Measurements from ENCODE around the gene ANTXR2.

The ANTXR2 gene

DNA sequence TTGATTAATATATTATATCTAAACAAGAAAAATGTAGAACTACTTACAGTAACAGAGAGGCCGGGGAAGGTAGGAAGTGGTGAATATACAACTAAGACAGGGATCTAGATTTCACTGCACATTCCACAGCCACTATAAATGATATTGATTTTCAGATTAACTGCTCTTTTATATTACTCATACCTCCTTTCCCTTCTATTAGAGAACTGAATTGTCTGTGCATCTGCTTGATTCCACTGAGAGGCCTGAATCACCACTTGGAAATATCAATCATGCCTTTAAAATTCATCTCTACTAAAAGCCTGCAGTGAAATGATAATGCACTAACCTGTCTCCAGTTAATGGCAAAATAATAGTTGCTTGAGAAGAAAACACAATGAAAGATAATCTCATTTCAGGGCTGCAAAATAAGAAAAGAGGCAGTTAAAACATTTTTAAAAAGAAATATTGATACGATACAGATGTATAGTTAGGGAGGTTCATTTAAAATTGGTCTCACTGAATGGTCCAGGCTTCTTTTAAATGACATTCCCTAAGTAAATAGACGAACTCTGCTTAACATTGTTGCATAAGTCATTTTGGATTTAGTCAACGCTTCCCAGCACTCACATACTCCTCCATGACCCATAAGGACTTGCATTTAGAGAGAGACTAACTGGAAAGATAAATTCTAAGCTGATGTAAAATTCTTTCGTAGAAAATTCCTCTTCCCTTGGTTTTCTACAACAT, 3.8 kb downstream of the ANTXR2 start:
- no peak overlapping the region for H3K4me3 ChIP-seq (replicated peaks; ENCODE audit: insufficient read depth, low read length)
- no peak for DNase-seq (ENCODE audit: low read depth in 1 of 2, low spot score in 1 of 2)
- no peak overlapping the region for H3K27ac ChIP-seq (replicated peaks)
- H3K27me3 ChIP-seq (ENCODE audit: insufficient read depth, poor library complexity, severe bottlenecking) = no peaks in the 10 kb centered on the region
- TF ChIP-seq GABPA (IDR thresholded peaks at IDR 0.05; ENCODE audit: low read depth) (no peak), POLR2AphosphoS5 (IDR thresholded peaks at IDR 0.05; ENCODE audit: low read depth) (no peak), SPI1 (IDR thresholded peaks at IDR 0.05; ENCODE audit: borderline replicate concordance, low read depth) (no peak)
- TF ChIP-seq, protein P1, sequence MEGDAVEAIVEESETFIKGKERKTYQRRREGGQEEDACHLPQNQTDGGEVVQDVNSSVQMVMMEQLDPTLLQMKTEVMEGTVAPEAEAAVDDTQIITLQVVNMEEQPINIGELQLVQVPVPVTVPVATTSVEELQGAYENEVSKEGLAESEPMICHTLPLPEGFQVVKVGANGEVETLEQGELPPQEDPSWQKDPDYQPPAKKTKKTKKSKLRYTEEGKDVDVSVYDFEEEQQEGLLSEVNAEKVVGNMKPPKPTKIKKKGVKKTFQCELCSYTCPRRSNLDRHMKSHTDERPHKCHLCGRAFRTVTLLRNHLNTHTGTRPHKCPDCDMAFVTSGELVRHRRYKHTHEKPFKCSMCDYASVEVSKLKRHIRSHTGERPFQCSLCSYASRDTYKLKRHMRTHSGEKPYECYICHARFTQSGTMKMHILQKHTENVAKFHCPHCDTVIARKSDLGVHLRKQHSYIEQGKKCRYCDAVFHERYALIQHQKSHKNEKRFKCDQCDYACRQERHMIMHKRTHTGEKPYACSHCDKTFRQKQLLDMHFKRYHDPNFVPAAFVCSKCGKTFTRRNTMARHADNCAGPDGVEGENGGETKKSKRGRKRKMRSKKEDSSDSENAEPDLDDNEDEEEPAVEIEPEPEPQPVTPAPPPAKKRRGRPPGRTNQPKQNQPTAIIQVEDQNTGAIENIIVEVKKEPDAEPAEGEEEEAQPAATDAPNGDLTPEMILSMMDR (IDR thresholded peaks at IDR 0.05; ENCODE audit: insufficient read depth, low read length) = no peak
- TF ChIP-seq, protein P2, sequence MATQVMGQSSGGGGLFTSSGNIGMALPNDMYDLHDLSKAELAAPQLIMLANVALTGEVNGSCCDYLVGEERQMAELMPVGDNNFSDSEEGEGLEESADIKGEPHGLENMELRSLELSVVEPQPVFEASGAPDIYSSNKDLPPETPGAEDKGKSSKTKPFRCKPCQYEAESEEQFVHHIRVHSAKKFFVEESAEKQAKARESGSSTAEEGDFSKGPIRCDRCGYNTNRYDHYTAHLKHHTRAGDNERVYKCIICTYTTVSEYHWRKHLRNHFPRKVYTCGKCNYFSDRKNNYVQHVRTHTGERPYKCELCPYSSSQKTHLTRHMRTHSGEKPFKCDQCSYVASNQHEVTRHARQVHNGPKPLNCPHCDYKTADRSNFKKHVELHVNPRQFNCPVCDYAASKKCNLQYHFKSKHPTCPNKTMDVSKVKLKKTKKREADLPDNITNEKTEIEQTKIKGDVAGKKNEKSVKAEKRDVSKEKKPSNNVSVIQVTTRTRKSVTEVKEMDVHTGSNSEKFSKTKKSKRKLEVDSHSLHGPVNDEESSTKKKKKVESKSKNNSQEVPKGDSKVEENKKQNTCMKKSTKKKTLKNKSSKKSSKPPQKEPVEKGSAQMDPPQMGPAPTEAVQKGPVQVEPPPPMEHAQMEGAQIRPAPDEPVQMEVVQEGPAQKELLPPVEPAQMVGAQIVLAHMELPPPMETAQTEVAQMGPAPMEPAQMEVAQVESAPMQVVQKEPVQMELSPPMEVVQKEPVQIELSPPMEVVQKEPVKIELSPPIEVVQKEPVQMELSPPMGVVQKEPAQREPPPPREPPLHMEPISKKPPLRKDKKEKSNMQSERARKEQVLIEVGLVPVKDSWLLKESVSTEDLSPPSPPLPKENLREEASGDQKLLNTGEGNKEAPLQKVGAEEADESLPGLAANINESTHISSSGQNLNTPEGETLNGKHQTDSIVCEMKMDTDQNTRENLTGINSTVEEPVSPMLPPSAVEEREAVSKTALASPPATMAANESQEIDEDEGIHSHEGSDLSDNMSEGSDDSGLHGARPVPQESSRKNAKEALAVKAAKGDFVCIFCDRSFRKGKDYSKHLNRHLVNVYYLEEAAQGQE (IDR thresholded peaks at IDR 0.05; ENCODE audit: insufficient replicate concordance, low read depth) = no peak

DNA sequence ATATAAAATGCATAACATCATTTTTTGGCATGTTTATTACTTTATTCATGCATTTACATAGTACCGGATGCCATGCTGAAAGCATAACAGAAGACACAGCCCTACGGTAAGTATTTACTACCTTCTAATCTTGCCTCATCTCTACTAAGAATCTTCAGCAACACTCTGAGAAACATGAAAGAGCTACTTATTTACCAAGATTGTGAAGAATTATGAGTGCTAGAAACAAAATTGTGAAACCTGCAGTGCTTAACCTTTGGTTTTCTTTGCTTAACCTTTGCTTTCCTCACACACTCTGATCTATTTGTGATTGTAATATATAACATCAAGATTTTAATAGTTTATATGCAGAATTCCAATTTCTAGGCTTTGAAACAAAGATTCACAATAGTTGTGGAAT, 7.4 kb downstream of the ANTXR2 start:
- TF ChIP-seq, protein P1 (IDR thresholded peaks at IDR 0.05; ENCODE audit: insufficient read depth, low read length) = no peak
- TF ChIP-seq POLR2AphosphoS5 (IDR thresholded peaks at IDR 0.05; ENCODE audit: low read depth) (no peak), SPI1 (IDR thresholded peaks at IDR 0.05; ENCODE audit: borderline replicate concordance, low read depth) (no peak), GABPA (IDR thresholded peaks at IDR 0.05; ENCODE audit: low read depth) (no peak)
- TF ChIP-seq, protein P2 (IDR thresholded peaks at IDR 0.05; ENCODE audit: insufficient replicate concordance, low read depth) = no peak
- Histone ChIP-seq H3K27ac (replicated peaks) (no peak overlapping the region), H3K4me3 (replicated peaks; ENCODE audit: insufficient read depth, low read length) (no peak overlapping the region), H3K27me3 (ENCODE audit: insufficient read depth, poor library complexity, severe bottlenecking) (no peaks in the 10 kb centered on the region)
- DNase-seq (ENCODE audit: low read depth in 1 of 2, low spot score in 1 of 2) = no peak

DNA sequence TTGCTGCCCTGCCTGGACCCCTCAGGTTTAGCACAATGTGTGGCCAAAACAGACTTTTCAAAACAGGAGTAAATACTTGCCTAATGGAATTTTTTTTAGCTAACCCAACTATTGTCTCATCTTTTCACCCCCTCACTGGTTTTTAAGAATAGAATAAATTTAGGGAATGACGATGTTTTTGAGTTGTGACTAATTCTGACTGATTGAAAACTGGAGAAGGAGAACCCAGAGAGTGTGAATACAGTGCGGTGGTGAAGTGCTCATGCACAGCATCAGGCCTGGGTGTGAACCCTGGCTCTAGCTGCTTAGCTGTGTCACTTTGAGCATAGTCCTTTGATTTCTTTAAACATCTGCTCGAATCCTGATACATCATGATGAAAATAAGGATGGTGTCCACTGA, 10.5 kb downstream of the ANTXR2 start:
- no peak overlapping the region for H3K4me3 ChIP-seq (replicated peaks; ENCODE audit: insufficient read depth, low read length)
- DNase-seq (ENCODE audit: low read depth in 1 of 2, low spot score in 1 of 2) = no peak
- no peaks in the 10 kb centered on the region for H3K27me3 ChIP-seq (ENCODE audit: insufficient read depth, poor library complexity, severe bottlenecking)
- no peak for TF ChIP-seq POLR2AphosphoS5 (IDR thresholded peaks at IDR 0.05; ENCODE audit: low read depth)
- TF ChIP-seq SPI1 (IDR thresholded peaks at IDR 0.05; ENCODE audit: borderline replicate concordance, low read depth) = no peak
- TF ChIP-seq, protein P2 (IDR thresholded peaks at IDR 0.05; ENCODE audit: insufficient replicate concordance, low read depth) = no peak
- TF ChIP-seq, protein P1 (IDR thresholded peaks at IDR 0.05; ENCODE audit: insufficient read depth, low read length) = no peak
- TF ChIP-seq GABPA (IDR thresholded peaks at IDR 0.05; ENCODE audit: low read depth) = no peak
- H3K27ac ChIP-seq (replicated peaks) = no peak overlapping the region
